HG03066 (cell line): ENCODE data around the gene STK38L.
"Not testable (repeated sequence)": the region's sequence is repeated elsewhere in the genome, so short reads cannot be mapped to it uniquely, and the experiment has no call there.

ENCODE experiments used
- ATAC-seq: cut with Tn5 transposase; IDR thresholded peaks from one replicate; pipeline ENCODE4 v1.9.1; 2021; ENCODE audit warnings: low read depth; ENCODE audit not compliant: unreplicated experiment

Gene STK38L

DNA sequence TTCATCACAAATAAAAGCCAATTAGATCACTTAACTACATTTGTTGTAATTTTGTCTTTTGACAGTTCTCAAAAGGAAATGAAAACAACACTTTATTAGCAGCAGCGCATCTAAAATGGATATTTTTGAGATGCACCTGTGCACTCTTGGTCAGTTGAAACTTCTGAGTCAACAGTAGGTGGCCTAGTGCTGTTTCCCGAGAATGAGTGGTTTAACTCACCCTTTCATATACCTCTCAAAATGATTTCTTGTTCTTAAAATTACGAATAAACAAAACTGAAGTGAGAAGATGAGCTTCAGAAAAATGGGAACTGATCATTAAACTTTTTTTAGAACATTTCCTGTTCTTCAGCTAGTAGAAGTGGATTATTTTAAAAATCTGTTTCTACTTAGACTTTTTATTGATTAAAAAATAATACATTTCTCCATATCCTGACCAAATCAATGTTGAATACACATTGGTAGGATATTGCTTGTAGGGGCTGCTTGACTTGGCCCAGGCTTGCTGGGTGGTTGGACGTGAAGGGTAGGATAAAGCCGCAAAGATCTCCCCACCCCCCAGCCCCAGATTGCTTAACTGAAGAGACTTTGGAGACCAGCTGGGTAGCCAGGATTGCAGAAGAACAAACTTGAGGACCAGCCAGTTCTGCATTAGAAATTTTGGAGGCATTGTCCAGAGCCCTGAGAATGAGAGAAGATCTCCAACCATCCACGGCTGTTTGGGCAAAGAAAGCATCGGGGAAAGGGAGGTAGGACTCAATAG is 22.3 kb upstream of the STK38L start:
- ATAC-seq, result peak; percentile 81

DNA sequence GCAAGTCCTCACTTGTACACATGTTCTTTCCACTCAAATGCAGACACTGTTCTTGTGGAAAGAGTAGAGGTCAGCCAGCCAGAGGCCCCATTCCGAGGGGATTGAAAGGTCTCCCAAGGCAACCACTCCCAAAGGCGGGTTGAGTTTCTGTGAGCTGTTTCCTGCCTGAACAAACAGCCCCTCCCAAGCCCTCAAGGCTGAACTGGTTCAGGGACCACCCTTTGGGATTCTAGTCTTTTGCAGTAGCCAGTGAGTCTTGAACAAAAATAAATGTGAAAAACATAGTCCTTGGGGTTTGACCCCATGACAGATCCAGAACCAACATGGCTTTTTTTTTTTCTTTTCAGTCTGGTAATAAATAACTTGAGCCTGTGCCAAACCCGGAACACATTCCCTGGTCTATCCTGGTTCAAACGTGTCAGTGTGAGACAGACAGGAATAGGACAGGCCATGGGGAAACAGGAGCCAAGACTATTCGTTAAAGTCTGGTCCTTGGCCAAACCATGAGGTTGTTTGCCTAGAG is 17.6 kb upstream of the STK38L start:
- no peak for ATAC-seq

DNA sequence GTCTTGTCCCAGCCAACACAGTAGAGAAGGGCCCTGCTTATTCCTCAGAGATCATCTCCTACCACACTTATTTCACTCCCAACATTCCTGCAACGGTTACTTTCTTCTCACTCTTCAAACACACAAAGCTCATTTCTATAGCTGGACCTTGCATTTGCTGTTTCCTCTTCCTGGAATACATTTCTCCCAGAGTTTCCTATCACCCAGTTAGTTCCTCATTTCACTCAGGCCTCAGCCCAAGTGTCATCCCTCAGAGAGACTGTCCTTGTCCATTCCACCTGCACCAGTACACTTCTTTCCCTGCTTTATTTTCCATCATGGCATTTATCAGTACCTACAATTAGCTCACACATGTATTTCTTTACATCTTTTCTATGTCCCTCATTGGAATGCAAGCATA is 14.7 kb upstream of the STK38L start:
- ATAC-seq, result no peak

DNA sequence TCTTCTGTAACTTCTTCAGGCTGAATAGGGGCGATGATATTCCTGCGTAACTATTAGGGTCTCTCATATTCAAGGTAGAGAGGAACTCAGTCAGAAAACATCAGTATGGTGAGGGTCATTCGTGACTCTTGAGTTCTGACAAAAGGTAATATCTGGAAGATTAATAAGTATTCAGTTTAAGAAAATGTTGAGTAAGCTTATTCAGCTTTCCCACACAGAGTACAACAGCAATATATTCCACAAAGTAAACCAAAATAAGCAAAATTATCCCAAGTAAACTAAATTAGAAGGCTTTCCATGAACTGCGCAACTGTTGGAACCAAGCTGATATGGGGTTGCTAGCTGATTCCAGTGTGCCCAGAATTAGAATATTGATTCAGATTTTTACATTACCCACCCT is 12.7 kb upstream of the STK38L start:
- ATAC-seq, result not testable (repeated sequence)

DNA sequence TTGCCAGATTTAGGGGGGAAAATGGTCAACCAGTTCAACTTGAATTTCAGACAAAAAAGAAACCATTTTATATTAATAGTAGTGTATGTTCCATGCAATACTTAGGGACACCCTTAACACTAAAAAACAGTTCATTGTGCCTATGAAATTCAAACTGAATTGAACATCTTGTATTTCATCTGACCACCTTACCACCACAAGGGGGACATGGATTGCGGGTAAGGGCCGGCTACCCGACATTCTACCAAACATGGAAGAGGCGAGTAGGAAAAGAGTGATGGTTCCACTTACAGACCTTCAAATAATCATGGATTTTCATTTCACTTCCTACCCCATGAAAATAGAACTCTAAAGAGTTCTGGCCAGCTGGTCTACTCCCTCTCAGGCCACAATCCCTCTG is 10.3 kb upstream of the STK38L start:
- no peak for ATAC-seq

DNA sequence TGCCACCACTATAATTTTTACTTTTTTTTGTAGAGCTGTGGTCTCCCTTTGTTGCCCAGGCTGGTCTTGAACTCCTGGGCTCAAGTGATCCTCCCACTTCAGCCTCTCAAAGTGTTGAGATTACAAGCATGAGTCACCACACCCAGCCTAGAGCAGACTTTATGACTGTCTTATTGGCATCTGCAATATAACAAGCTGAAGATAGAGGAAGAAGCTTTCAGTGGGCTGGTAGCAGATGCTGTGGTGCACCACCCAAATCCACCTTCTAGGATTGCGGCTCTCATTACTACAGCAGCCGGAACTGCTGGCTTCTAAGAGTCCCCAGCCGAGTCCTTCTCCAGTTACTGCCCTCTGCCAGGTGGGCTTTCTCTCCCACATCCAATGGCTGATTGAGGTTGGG is 7.6 kb upstream of the STK38L start:
- no peak for ATAC-seq

DNA sequence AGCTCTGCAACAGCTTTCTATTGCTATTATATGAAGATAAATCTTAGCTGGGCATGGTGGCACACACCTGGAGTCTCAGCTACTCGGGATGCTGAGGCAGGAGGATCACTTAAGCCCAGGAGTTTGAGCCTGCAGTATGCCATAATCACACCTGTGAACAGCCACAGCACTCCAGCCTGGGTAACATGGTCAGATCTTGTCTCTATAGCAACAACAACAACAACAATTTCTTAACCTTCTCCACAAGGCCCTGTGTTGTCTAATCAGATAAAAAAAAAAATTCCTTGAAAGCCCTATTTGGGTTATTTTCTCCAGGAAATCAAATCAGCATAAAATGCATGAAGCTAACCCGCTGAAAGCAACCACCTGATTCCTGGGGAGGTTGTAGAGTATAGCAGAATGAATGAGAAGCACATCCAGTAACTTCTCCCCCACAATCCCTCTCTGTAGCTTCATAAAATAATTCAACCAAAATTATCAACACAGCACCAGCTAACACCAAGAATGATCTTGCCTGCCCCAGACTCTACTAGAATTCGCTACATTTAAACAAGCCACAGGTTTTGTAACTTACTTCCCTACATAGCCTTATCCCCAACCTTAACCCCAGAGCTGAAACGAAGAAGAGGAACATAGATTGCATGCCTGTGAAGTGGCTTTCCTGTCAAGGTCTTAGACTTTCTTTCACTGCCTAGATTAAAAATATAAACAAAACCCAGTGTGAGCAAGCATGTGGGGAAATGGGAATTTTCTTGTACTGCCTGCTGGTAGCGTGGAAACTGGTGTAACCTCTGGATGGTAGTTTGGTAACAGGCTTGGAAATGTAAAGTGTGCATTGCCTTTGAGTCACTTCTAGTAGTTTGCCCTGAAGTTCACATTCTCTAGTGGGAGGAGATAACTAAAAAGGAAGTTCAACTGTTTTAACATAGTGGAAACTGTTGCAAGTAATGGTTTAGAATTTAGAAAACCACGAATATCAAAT is 6.0 kb upstream of the STK38L start:
- peak; percentile 71 for ATAC-seq

DNA sequence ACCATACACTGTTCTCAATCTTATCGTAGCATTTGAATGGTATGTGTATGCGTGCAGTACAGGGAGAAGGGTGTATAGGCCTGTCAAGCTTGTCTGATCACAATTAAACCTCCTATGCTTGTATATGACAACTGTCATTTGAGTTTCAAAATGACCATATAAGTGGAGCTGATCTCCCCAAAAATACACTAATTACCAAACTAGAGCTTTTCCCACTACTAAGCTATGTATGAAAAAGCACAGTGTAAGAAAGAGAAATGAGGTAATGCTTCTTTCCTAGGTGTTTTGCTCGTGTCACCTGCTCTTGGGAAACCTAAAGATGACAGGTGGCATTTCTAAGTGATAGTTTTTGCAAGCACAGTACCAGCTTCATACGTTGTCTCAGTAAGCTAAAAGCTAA is 1.1 kb upstream of the STK38L start:
- ATAC-seq, result no peak

DNA sequence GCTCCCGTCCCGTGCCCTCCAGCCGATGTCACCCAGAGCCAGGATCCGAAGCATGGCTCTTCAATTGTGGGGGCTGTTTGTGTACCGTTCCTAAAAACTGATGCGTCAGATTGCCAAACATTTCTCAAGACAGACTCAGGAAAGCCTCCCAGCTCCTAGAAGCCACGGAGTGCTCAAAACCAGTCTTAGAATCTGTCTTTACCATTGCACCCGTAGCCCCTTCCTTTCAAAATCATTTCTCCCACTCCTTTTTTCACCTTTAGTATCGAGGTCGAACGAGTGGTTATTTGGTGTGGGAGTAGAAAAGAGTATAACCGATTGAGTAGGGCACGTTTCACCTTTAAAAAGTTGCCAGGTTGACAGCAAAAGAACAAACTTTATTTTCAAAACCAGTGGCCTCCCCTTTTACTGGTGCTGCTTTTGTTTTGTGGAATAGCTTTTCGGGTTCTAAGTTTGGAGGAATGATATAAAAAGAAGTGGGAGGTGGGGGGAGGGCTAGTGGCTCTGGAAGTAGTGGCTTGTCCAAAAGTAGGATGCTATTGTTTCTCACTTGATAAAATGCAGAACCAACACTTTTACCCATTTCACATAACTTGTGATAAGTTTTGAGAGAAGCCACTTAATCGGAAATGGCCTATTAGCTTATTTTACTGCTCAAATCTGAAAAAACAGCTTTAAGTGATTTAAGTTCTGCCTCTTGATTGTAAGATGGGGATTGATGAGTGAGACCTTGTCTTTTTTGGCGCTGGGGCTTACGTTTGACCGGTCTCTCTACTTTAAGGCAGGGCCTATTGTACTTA is 803 bp downstream of the STK38L start:
- ATAC-seq, result no peak

DNA sequence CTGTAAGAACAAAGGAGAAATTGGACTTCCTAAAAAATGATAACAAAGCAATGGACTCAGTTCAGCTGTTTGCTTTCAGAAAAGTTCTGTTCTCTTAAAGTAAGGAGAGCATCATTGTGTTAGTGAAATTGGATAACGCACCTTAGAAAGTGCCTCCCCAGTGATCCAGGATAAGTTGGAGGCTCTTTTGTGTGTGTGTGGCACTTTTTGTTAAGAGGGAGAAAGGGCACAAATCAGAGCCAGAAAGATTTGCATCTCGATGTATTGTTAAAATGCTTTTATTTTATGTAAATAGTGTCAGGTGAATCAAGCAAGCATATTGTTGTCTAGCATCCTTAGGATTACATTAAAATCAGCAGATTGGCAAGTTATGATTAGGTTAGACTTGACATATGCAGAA is 2.1 kb downstream of the STK38L start:
- ATAC-seq, result no peak

DNA sequence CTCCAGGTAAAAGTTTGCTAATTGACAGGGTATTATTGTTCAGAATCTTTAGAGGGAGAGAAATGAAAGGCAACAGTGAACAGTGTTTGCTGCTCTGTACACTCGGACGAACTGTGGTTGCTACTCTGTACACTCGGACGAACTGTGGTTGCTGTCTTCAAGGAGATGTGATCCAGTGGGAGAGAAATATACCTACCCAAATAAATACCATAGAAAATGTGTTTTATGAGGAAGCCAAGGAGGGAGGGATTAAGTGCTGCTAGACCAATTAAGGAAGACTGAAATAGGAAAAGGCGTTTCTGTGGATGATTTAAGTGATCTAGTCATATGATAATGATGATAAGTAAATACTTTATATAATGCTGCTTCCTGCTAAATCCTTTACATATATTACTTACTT is 2.7 kb downstream of the STK38L start:
- no peak for ATAC-seq

DNA sequence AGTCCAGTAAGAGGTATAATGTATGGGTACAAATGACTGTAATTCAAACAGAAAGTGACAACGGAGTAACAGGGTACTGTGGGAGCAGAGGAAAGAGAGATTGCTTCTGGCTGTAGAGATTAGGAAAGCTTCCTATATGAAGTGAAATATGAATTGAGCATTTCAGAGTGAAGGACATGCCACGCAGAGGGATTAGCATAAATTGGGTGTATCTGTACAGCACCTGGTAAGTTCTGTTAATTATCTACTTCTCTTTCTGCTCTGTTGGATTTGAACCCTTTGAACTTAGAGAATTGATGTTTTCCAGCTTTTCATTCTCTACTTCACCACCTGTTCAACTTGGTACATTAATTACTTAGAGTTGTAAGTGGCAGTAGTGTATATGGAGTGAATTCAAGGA is 8.8 kb downstream of the STK38L start:
- no peak for ATAC-seq

DNA sequence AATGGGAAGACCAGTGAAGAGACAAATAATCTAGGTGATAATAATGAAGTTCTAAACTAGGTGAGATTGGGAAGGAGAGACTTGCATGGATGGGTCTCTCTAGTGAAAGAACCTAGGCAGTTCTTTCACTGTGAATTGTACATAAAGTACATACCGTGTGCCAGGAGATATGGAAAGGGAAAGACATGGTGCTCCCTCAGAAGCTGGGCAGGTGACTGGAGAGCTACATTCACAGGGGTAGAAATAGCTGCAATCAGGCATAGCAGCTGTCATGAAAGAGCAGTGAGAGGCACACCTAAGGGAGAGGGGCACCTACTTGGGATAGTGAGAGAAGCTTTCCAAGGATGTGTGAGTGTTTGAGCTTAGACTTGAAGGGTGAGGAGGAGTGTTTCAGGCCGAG is 9.3 kb downstream of the STK38L start:
- no peak for ATAC-seq

DNA sequence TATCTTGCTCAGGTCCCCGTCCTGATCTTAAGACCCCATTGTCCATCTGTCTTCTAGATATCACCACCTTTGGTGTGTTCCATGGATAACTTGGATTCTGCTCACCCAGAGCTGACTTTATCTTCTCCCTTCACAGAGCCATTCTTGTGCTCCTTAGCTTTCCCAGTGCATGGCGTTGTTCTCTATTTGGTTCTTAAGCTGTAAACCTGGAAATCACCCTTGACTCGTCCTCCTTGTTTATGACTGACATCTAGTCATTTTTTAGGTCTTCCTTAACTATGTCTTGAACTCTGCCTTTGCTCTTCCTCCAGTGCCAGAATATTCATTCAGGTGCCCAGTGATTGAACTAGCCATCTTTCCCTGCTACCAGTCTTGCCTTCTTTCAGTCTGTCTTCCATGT is 11.7 kb downstream of the STK38L start:
- no peak for ATAC-seq

DNA sequence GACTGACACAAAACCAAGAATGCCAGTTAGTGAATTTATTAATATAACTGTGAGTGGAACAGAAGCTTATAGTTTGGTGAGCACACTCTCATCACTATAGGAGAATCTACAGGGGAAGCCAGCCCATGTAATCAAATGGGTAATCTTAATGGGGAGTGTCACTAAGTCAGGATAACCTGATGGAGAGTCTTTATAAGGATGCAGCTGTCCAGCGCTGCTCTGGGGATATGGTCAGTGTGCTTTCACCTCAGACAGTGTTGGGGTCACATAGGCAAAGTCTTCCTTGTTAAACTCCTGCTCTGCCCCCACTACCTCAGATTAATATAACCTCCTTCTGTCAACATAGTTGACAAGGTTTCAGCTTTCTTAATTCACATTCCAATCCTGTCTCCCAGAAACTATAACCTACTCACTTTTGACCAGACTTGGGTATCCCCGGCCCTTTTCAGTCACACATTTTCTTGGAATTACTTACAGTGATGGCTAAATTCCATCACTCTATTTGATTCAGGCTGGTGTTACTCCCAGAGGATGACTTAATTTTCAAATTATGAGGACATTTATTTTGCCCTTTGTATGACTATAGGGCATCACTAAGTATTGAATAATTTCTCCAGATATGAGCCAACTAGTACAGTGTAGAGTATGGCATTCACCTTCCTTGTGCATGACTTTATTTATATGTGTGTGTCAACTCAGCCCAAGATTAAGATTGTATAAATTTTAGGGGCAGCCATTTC is 13.2 kb downstream of the STK38L start:
- no peak for ATAC-seq

DNA sequence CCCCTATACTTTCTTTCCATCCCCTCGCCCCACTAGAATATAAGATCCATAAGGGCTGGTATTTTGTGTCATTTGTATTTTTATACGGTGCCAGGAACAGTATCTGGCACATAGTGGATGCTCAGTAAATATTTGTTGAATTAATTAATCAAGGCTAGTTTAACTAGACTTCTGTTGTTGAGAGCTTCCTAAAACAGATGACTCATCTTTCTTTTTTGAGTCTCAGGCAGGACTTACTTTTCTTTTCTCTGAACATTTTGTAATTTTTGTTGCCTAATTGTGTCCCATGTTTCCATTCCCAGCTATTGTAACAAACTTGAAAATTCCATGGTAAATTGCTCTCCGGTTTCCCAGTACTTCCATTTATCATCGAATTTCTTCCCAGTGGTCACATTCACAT is 16.7 kb downstream of the STK38L start:
- no peak for ATAC-seq

DNA sequence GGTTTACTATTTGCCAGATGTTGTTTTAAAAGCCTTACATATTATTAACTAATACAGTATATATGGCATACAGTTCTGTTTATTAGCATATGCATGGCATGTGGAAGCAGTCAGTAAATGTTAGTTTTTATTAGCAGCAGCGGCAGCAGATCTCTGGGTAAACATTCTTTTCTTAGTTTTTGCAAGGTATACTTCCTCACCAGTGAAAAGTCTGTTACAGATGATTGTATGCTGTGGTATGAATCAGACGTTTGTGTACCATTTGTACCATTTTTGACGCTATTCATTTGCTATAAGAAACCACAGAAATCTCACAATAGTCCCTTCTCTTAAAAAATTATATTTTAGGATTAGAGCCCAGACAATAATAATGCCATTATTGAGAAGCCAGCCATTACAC is 17.8 kb downstream of the STK38L start:
- no peak for ATAC-seq

DNA sequence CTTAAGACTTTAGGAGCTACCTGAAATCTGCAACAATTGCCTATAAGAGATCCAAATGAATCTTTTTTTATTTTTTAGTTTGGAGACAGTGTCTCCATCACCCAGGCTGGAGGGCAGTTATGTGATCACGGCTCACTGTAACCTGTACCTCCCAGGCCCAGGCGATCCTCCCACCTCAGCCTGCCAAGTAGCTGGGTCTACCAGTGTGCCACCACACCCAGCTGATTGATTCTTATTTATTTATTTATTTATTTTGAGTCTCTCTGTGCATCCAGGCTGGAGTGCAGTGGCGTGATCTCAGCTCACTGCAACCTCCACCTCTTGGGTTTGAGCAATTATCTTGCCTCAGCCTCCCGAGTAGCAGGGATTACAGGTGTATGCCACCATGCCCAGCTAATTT is 26.1 kb downstream of the STK38L start:
- ATAC-seq, result no peak

DNA sequence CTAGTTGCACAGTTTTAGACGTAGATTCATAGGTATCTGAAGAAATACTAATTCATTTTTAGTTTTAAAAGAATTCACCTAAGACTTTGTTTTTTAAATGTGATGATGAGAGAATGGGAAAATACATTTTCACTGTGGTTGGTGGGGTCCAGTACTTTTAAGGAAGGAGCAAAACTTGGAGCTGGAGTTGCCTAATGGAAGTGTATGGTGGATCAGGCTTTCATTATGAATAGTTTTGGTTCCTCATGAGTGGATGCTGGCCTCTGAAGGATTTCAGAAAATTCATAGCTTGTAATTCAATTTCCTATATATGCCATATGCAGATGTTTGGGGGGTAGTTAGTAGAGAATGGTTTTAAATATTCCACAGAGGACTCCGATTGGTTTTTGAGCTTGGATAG is 27.1 kb downstream of the STK38L start:
- ATAC-seq, result no peak

DNA sequence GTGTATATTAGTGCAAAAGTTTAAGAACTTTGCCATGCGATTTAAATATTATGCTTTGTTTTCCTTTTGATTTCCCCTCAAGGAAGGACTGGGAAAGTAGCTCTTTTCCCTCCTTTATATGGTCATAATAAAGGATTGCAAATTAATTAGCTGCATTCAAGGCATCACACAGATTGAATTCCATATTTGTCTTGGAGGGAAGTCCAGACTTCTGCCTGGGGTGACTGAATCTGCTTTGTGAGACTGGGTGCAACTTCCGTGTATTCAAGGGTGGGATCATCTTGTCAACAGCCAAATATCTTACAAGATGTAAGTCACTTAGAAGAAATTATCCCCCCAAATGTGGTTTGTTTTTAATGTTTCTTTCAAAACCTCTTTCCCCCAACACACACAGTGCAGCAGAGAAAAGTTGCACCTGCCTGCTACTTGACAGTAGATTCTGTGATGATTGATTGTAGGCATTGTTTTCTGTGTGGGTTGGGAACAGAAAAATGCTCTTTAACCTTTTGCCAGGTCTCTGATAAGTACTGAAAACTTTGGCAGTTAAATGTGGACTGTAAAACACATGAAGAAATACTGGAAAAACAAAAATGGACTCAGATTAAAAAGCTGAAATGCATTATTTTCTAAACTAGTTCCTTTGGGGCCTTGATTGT is 28.4 kb downstream of the STK38L start:
- ATAC-seq, result no peak
